Heart left ventricle (tissue), 16 donors: ENCODE measurements around the gene TPPP3. TPM values are rescaled to one million over a fixed set of nuclear protein-coding genes. Genes with fewer than 3 reads are reported as not detected.
"Not testable (repeated sequence)": the region's sequence is repeated elsewhere in the genome, so short reads cannot be mapped to it uniquely, and the experiment has no call there.

ENCODE experiments used
- ATAC-seq, 4 donors: fragments of 200-7000 bp; cut with Tn5 transposase; one replicate each; pipeline ENCODE4 v1.9.1; 2020 to 2022; ENCODE audit warnings: moderate library complexity in 4 of 4, mild to moderate bottlenecking in 3 of 4, moderate number of reproducible peaks in 1 of 4
- DNase-seq, 5 donors: peaks; one replicate each; pipeline ENCODE4 v3.0.0-alpha.2; 2020
- H3K27ac ChIP-seq, 12 donors: fragments of 200-600 bp; sonication (generic) in 4 of 12; one replicate each; pipeline versions ENCODE4 v1.5.0 to v1.8.0; 2016 to 2022; ENCODE audit warnings: mild to moderate bottlenecking in 2 of 12
- H3K27me3 ChIP-seq, 9 donors: fragments of 200-600 bp; sonication (generic) in 2 of 9; one replicate each; pipeline versions ENCODE4 v1.5.1 to v1.8.0; 2016 to 2022; ENCODE audit warnings: mild to moderate bottlenecking in 3 of 9
- H3K36me3 ChIP-seq, 9 donors: fragments of 200-600 bp; sonication (generic) in 2 of 9; one replicate each; pipeline versions ENCODE4 v1.5.0 to v1.8.0; 2018 to 2022; ENCODE audit warnings: mild to moderate bottlenecking in 2 of 9
- H3K4me1 ChIP-seq, 12 donors: fragments of 200-600 bp; sonication (generic) in 4 of 12; one replicate each; pipeline versions ENCODE4 v1.5.0 to v1.8.0; 2016 to 2022; ENCODE audit warnings: mild to moderate bottlenecking in 3 of 12
- H3K4me3 ChIP-seq, 12 donors: fragments of 200-600 bp; sonication (generic) in 4 of 12; one replicate each; pipeline versions ENCODE4 v1.5.0 to v1.8.0; 2017 to 2022; ENCODE audit warnings: mild to moderate bottlenecking in 9 of 12, moderate library complexity in 4 of 12
- H3K9me3 ChIP-seq, 12 donors: fragments of 200-600 bp; sonication (generic) in 4 of 12; one replicate each; pipeline versions ENCODE4 v1.5.0 to v1.8.0; 2016 to 2022; ENCODE audit warnings: mild to moderate bottlenecking in 1 of 12
- CTCF ChIP-seq, 12 donors: fragments of 200-600 bp; sonication (generic) in 4 of 12; IDR thresholded peaks; one replicate each; pipeline versions ENCODE4 v1.5.0 to v1.8.0; 2018 to 2022; ENCODE audit warnings: antibody characterized with exemption in 12 of 12, mild to moderate bottlenecking in 5 of 12
- POLR2A ChIP-seq, 2 donors: fragments of 450-650 bp; IDR thresholded peaks; one replicate each; pipeline ENCODE4 v1.6.1; 2017; ENCODE audit warnings: antibody characterized with exemption in 2 of 2, mild to moderate bottlenecking in 2 of 2, moderate library complexity in 2 of 2
- WGBS, 4 donors: extraction: QIAGEN DNeasy Blood & Tissue Kit in 2 of 4; methylation state at CpG; one replicate each; pipeline versions ENCODE4 v1.1.5 to v1.1.7; 2013 to 2018; 5-methylcytosine and 5-hydroxymethylcytosine counted together
- intact Hi-C, 10 donors: fragments of 100-400 bp; cut with DNase I; formaldehyde crosslinking; loops; one replicate each; pipeline versions ENCODE4 v1.11.1 to v1.14.2; 2022
- polyA plus RNA-seq, 2 donors: library from polyadenylated mRNA; stranded (reverse); fragments of 200-250 nt; gene quantifications; one replicate each; pipeline ENCODE4 v1.2.3, GENCODE V29; 2013
- total RNA-seq, 9 donors: library from RNA; depleted of rRNA in 2 of 9; stranded (reverse); fragments of >200 nt in 2 of 9; fragmentation: NEBNext Ultra II Directional in 3 of 9; extraction: Animal tissue kit (Norgen Biotek cat#: 25700) in 3 of 9; gene quantifications; one replicate each; pipeline versions ENCODE4 v1.1.0 to v1.2.4, GENCODE V29; 2016 to 2023
- donor health status: ischemic (EF 13 %, LVEDD 7.1; RV severe dilation, severe dysfunction).
- donor health status: healthy with polysubstance abuse.
- donor health status: DM: no; HTN: yes; CAD: no.
- donor health status: DM: no; HTN: no; CAD: no.
- donor health status: ischemic (EF 25% LVEDD 6.9; RV normal size, moderate dysfunction).
- donor health status: ischemic (EF 25% LVEDD 5.7; RV mildly dilated, moderate dysfunction).
- donor health status: healthy.
- donor health status: DM: yes; HTN: yes; CAD: no.
- donor health status: ischemic (EF 35%, LVEDD 5.7; RV mildly dilated, moderate dysfunction).
- donor health status: nonischemic (EF 11% LVEDD 7.7; RV severe dilation, severe dysfunction).
- donor health status: DM: yes; HTN: yes; CAD: no.
- donor health status: PGD.
- donor health status: ischemic (EF 29% LVEDD 5.4; RV normal size, mild dysfunction).
- donor health status: nonischemic (EF 23%, LVEDD 6.1; RV moderate dilation, normal function).

The TPPP3 gene
- total and polyA plus RNA-seq, 11 donors: 7.0 to 20.1 (median 10.3) TPM

DNA sequence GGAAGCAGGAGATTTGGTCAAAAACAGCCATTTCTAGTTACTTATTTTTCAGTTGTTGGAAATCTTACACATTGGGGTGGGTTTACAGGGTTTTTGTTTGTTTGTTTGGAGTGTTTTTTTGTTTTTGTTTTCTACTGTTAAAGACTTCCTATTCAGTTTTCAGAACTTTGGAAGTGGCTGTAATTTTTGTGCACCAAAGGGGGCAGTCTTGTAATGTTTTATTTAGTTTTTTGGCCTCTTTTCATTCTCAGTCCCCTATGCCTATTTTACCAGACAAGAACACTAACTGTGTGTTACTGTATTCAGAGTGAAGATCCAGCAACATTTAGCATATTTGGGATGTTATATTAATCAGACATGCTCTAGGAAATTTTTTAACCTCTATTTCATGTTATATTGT, 20.6 kb downstream of the TPPP3 start:
- no peaks in the 10 kb centered on the region for H3K9me3 ChIP-seq
- H3K4me3 ChIP-seq: no peak overlapping the region
- H3K27ac ChIP-seq: no peak overlapping the region
- H3K27me3 ChIP-seq: peaks cover 0 to 6% (median 0%) of the 10 kb centered on the region in 9 donors
- ATAC-seq (no peak), DNase-seq (no peak)
- no peaks in the 10 kb centered on the region for H3K36me3 ChIP-seq
- no peaks in the 10 kb centered on the region for H3K4me1 ChIP-seq
- intact Hi-C loops: loop anchor here in 8 of 10 donors (1.0 to 10.0 kb wide), 5 partner anchors 44 to 95 kb away; partner anchors contain the start of gene ZDHHC1 (in 2 of the 8)
- TF ChIP-seq POLR2A (IDR thresholded peaks at IDR 0.05) (no peak), CTCF (IDR thresholded peaks at IDR 0.05) (peak in 11 of 12 donors; percentile 27 to 59 (median 50))

DNA sequence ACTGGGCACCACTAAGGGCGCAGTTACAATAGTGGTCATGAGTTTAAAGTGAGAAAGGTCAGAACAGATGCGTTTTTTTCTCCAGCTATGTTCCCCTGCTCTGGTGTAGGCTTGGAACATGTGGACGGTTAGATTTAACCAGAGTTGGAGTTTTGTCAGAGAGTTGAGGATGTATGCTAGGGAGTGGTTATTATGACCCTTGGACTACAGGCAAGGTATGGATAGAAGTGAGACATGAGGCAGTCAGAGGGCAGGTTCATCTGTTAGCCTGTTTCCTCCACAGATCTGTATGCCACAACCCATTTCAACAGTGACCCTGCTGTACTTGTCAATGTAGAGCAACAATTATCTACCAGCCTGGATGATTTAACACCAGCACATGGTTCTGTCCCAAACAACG, 22.6 kb downstream of the TPPP3 start:
- H3K4me3 ChIP-seq: no peak overlapping the region
- H3K27me3 ChIP-seq: peaks cover 0 to 6% (median 0%) of the 10 kb centered on the region in 9 donors
- no peaks in the 10 kb centered on the region for H3K9me3 ChIP-seq
- H3K36me3 ChIP-seq: no peaks in the 10 kb centered on the region
- H3K27ac ChIP-seq: no peak overlapping the region
- intact Hi-C loops: loop anchor here in 8 of 10 donors (2.0 to 10.0 kb wide), 5 partner anchors 47 to 98 kb away; partner anchors contain the start of gene ZDHHC1 (in 1 of the 8)
- ATAC-seq (no peak), DNase-seq (no peak)
- TF ChIP-seq CTCF (IDR thresholded peaks at IDR 0.05): no peak
- TF ChIP-seq POLR2A (IDR thresholded peaks at IDR 0.05): no peak
- peaks cover 0 to 8% (median 0%) of the 10 kb centered on the region in 12 donors for H3K4me1 ChIP-seq
- 87 to 91% (median 89%) methylated on average over 4 of the region's 4 CpGs for WGBS, 4 donors

- no peak overlapping the region for H3K4me3 ChIP-seq
- DNase-seq (no peak), ATAC-seq (no peak)
- intact Hi-C loops: no loop called here
- H3K27ac ChIP-seq: peak overlapping the region in 4 of 12 donors; percentile 15 to 47 (median 28)
- no peaks in the 10 kb centered on the region for H3K36me3 ChIP-seq
- no peaks in the 10 kb centered on the region for H3K9me3 ChIP-seq
- H3K4me1 ChIP-seq: peaks cover 0 to 27% (median 0%) of the 10 kb centered on the region in 12 donors
- TF ChIP-seq CTCF (IDR thresholded peaks at IDR 0.05) (no peak), POLR2A (IDR thresholded peaks at IDR 0.05) (no peak)
- peaks cover 0 to 3% (median 0%) of the 10 kb centered on the region in 9 donors for H3K27me3 ChIP-seq
Measured at GRCh38 chr16:67364600-67365235, 28.6 kb downstream of the TPPP3 start.

DNA sequence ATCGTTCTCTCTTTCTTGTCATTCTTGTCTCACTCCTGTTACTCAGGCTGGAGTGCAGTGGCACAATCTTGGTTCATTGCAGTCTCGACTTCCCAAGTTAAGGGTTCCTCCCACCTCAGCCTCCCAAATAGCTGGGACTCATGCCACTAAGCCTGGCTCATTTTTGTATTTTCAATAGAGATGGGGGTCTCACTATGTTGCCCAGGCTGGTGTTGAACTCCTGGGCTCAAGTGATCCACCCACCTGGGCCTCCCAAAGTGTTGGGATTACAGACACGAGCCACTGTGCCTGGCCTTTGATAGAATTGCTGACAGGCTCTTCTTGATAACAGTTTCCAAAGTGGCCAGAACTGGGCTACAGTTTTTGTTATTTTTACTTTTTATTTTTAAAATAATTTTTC, 32.3 kb downstream of the TPPP3 start:
- no peak for TF ChIP-seq POLR2A (IDR thresholded peaks at IDR 0.05)
- no peak for TF ChIP-seq CTCF (IDR thresholded peaks at IDR 0.05)
- intact Hi-C loops: no loop called here

DNA sequence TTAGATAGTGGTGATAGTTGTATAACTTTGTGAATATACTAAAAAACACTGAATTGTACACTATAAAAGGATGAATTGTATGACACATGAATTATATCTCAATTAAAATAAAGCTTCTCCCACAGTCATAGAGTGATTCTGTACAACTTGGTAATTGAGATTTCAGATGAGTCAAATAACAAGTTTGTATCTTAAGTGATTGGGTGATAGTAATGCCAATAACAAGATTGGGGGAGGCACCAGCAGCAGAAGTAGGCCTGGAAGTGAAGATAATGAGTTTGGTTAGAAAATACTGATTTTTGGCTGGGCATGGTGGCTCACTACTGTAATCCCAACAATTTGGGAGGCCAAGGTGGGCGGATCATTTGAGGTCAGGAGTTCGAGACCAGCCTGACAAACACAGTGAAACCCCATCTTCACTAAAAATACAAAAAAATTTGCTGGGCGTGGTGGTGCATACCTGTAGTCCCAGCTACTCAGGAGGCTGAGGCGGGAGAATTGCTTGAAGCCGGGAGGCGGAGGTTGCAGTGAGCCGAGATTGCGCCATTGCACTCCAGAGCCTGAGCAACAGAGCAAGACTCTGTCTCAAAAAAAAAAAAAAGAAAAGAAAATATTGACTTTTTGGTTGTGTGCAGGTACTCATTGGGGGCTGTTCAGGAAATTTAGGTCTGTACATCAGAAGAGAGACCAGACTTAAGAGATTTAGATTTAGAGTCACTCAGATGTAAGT, 33.6 kb downstream of the TPPP3 start:
- intact Hi-C loops, H3K4me3 ChIP-seq, H3K9me3 ChIP-seq, H3K27me3 ChIP-seq, H3K4me1 ChIP-seq, DNase-seq, ATAC-seq, H3K27ac ChIP-seq, H3K36me3 ChIP-seq: not testable (repeated sequence)
- WGBS, 4 donors: 93 to 96% (median 95%) methylated on average over 8 of the region's 8 CpGs

More for the DNA sequence above, 32.3 kb downstream of the TPPP3 start:
- ATAC-seq: no peak
- Histone ChIP-seq H3K4me3 (no peak overlapping the region), H3K36me3 (no peaks in the 10 kb centered on the region), H3K27ac (no peak overlapping the region), H3K27me3 (peaks cover 0 to 2% (median 0%) of the 10 kb centered on the region in 9 donors), H3K9me3 (no peaks in the 10 kb centered on the region), H3K4me1 (peaks cover 0 to 23% (median 0%) of the 10 kb centered on the region in 12 donors)
- no peak for DNase-seq
- WGBS, 4 donors: 81 to 89% (median 86%) methylated on average over 3 of the region's 3 CpGs
